Smooth muscle cell (in vitro differentiated cells): ENCODE measurements around the gene SOWAHD. TPM values are rescaled to one million over a fixed set of nuclear protein-coding genes. Genes with fewer than 3 reads are reported as not detected.
"Not testable (repeated sequence)": the region's sequence is repeated elsewhere in the genome, so short reads cannot be mapped to it uniquely, and the experiment has no call there.

ENCODE experiments used
- DNase-seq: peaks from one replicate; lab custom pipeline; 2025; ENCODE audit not compliant: unreplicated experiment; lab: John Stamatoyannopoulos, UW
- H2AFZ ChIP-seq: fragments of 200-600 bp; sonication (generic); 2 replicates; pipeline ENCODE4 v1.6.0; 2016; ENCODE audit warnings: antibody characterized with exemption, low read depth, mild to moderate bottlenecking
- H3F3A ChIP-seq: fragments of 200-600 bp; sonication (generic); 2 replicates; pipeline ENCODE4 v1.6.0; 2017; ENCODE audit warnings: antibody characterized with exemption, low read depth
- H3K27ac ChIP-seq: fragments of 200-600 bp; sonication (generic); 2 replicates; pipeline ENCODE4 v1.5.1; 2016; ENCODE audit warnings: low read depth, mild to moderate bottlenecking
- H3K27me3 ChIP-seq: fragments of 200-600 bp; sonication (generic); 2 replicates; pipeline ENCODE4 v1.6.1; 2016; ENCODE audit warnings: low read depth, mild to moderate bottlenecking
- H3K36me3 ChIP-seq: fragments of 200-600 bp; sonication (generic); 2 replicates; pipeline ENCODE4 v1.5.1; 2016; ENCODE audit warnings: low read depth
- H3K4me1 ChIP-seq: fragments of 200-600 bp; sonication (generic); 2 replicates; pipeline ENCODE4 v1.5.1; 2016; ENCODE audit warnings: low read depth
- H3K4me2 ChIP-seq: fragments of 200-600 bp; sonication (generic); 2 replicates; pipeline ENCODE4 v1.6.0; 2016; ENCODE audit warnings: mild to moderate bottlenecking
- H3K4me3 ChIP-seq: fragments of 200-600 bp; sonication (generic); 2 replicates; pipeline ENCODE4 v1.5.1; 2016; ENCODE audit warnings: mild to moderate bottlenecking
- H3K79me2 ChIP-seq: fragments of 200-600 bp; sonication (generic); 2 replicates; pipeline ENCODE4 v1.6.0; 2016; ENCODE audit warnings: low read depth, mild to moderate bottlenecking
- H3K9ac ChIP-seq: fragments of 200-600 bp; sonication (generic); 2 replicates; pipeline ENCODE4 v1.6.0; 2016; ENCODE audit warnings: low read depth
- H3K9me3 ChIP-seq: fragments of 200-600 bp; sonication (generic); replicated peaks from 2 replicates; pipeline ENCODE4 v1.5.1; 2016; ENCODE audit warnings: low read depth
- H4K20me1 ChIP-seq: fragments of 200-600 bp; sonication (generic); 2 replicates; pipeline ENCODE4 v1.6.0; 2016; ENCODE audit warnings: low read depth
- CTCF ChIP-seq: fragments of 200-600 bp; sonication (generic); IDR thresholded peaks from 2 replicates; pipeline ENCODE4 v1.5.1; 2017; ENCODE audit warnings: borderline replicate concordance, mild to moderate bottlenecking, antibody characterized with exemption; ENCODE audit not compliant: insufficient read depth, poor library complexity, severe bottlenecking
- WGBS: methylation state at CpG from one replicate; pipeline ENCODE4 v1.1.7; 2016; ENCODE audit warnings: low lambda C conversion rate; 5-methylcytosine and 5-hydroxymethylcytosine counted together
- polyA plus RNA-seq: library from polyadenylated mRNA; unstranded; fragments of >200 nt; fragmentation: Nextera tagmentation; extraction: Ambion mirVana; gene quantifications from 2 replicates; pipeline ENCODE4 v1.2.1, GENCODE V29; 2016
- total RNA-seq: library from RNA; depleted of rRNA; stranded (reverse); fragments of >200 nt; gene quantifications from 2 replicates; pipeline ENCODE4 v1.2.3, GENCODE V29; 2014

The SOWAHD gene
- total and polyA plus RNA-seq, 2 experiments from 2014 or later: not detected

GRCh38 chrX:119736206-119736764 is 22.1 kb upstream of the SOWAHD start:
- H3K36me3 ChIP-seq: no peaks in the 10 kb centered on the region
- H3K27ac ChIP-seq: no peak overlapping the region
- H3K4me3 ChIP-seq: no peak overlapping the region
- WGBS: 86% methylated on average over 12 of the region's 12 CpGs
- H3K4me1 ChIP-seq: no peaks in the 10 kb centered on the region
- no peaks in the 10 kb centered on the region for H3K27me3 ChIP-seq
- H3K9ac ChIP-seq: no peak overlapping the region
- no peak overlapping the region for H3K4me2 ChIP-seq
- H3K79me2 ChIP-seq: no peaks in the 10 kb centered on the region
- H3F3A ChIP-seq: no peaks in the 10 kb centered on the region
- H2AFZ ChIP-seq: no peak overlapping the region
- no peak for DNase-seq
- TF ChIP-seq CTCF: no peak
- no peaks in the 10 kb centered on the region for H4K20me1 ChIP-seq
- no peaks in the 10 kb centered on the region for H3K9me3 ChIP-seq

GRCh38 chrX:119738742-119739141 is 19.6 kb upstream of the SOWAHD start:
- no peaks in the 10 kb centered on the region for H4K20me1 ChIP-seq
- H2AFZ ChIP-seq: no peak overlapping the region
- H3K27ac ChIP-seq: no peak overlapping the region
- no peaks in the 10 kb centered on the region for H3K4me1 ChIP-seq
- H3K27me3 ChIP-seq: no peaks in the 10 kb centered on the region
- H3K9ac ChIP-seq: no peak overlapping the region
- H3F3A ChIP-seq: no peaks in the 10 kb centered on the region
- H3K36me3 ChIP-seq: no peaks in the 10 kb centered on the region
- H3K9me3 ChIP-seq: no peaks in the 10 kb centered on the region
- no peak overlapping the region for H3K4me2 ChIP-seq
- H3K4me3 ChIP-seq: no peak overlapping the region
- no peaks in the 10 kb centered on the region for H3K79me2 ChIP-seq
- 64% methylated on average over 5 of the region's 5 CpGs for WGBS
- no peak for DNase-seq
- TF ChIP-seq CTCF: no peak

GRCh38 chrX:119745283-119745848 is 13.0 kb upstream of the SOWAHD start:
- H3K9ac ChIP-seq: no peak overlapping the region
- no peaks in the 10 kb centered on the region for H3K4me1 ChIP-seq
- no peaks in the 10 kb centered on the region for H3K9me3 ChIP-seq
- H3K27me3 ChIP-seq: no peaks in the 10 kb centered on the region
- no peaks in the 10 kb centered on the region for H3K79me2 ChIP-seq
- 54% methylated on average over 4 of the region's 4 CpGs for WGBS
- no peak overlapping the region for H2AFZ ChIP-seq
- no peaks in the 10 kb centered on the region for H4K20me1 ChIP-seq
- H3K4me2 ChIP-seq: no peak overlapping the region
- H3K36me3 ChIP-seq: no peaks in the 10 kb centered on the region
- no peak overlapping the region for H3K4me3 ChIP-seq
- no peaks in the 10 kb centered on the region for H3F3A ChIP-seq
- no peak for DNase-seq
- no peak overlapping the region for H3K27ac ChIP-seq
- TF ChIP-seq CTCF: no peak

GRCh38 chrX:119750131-119750530 is 8.3 kb upstream of the SOWAHD start:
- not testable (repeated sequence) for H3K4me1 ChIP-seq, DNase-seq, H3K36me3 ChIP-seq, H3K9me3 ChIP-seq, H3K4me3 ChIP-seq, H3K27ac ChIP-seq, H3K9ac ChIP-seq, H4K20me1 ChIP-seq, H3K4me2 ChIP-seq, H3K79me2 ChIP-seq, H3K27me3 ChIP-seq, H3F3A ChIP-seq, H2AFZ ChIP-seq
- 74% methylated on average over 9 of the region's 9 CpGs for WGBS

GRCh38 chrX:119750751-119751150 is 7.6 kb upstream of the SOWAHD start:
- not testable (repeated sequence) for DNase-seq, H3K4me1 ChIP-seq, H3K4me2 ChIP-seq, H3K27ac ChIP-seq, H3K79me2 ChIP-seq, H3K9me3 ChIP-seq, H3K9ac ChIP-seq, H4K20me1 ChIP-seq, H3K4me3 ChIP-seq, H2AFZ ChIP-seq, H3K27me3 ChIP-seq, H3F3A ChIP-seq, H3K36me3 ChIP-seq
- 85% methylated on average over 11 of the region's 27 CpGs for WGBS
